ENCODE results near the gene SMYD3.

DNA sequence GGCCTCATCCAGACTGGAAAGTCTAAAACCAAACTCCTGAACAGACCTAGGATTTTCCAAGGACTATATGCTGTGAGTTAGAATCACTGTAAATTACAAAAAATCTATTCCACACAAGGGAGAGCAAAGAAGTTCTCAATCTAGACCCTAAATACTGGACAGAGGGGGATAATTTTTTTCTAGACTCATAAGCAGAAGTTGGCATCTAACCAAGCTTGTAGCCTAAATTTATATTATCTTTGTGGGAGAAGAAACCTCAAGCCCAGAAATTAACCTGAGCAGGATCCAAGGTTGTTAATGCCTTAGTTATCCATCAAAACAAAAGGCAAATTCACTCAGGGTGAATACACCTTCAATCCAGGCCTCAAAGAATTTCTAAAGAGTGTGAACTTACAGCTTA, 290.2 kb downstream of the SMYD3 start:
- TF ChIP-seq, protein P1, sequence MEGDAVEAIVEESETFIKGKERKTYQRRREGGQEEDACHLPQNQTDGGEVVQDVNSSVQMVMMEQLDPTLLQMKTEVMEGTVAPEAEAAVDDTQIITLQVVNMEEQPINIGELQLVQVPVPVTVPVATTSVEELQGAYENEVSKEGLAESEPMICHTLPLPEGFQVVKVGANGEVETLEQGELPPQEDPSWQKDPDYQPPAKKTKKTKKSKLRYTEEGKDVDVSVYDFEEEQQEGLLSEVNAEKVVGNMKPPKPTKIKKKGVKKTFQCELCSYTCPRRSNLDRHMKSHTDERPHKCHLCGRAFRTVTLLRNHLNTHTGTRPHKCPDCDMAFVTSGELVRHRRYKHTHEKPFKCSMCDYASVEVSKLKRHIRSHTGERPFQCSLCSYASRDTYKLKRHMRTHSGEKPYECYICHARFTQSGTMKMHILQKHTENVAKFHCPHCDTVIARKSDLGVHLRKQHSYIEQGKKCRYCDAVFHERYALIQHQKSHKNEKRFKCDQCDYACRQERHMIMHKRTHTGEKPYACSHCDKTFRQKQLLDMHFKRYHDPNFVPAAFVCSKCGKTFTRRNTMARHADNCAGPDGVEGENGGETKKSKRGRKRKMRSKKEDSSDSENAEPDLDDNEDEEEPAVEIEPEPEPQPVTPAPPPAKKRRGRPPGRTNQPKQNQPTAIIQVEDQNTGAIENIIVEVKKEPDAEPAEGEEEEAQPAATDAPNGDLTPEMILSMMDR (IDR thresholded peaks at IDR 0.05) = no peak
- TF ChIP-seq POLR2A (IDR thresholded peaks at IDR 0.05) = no peak
